Measurements from ENCODE around the gene CYBB.

CYBB gene

DNA sequence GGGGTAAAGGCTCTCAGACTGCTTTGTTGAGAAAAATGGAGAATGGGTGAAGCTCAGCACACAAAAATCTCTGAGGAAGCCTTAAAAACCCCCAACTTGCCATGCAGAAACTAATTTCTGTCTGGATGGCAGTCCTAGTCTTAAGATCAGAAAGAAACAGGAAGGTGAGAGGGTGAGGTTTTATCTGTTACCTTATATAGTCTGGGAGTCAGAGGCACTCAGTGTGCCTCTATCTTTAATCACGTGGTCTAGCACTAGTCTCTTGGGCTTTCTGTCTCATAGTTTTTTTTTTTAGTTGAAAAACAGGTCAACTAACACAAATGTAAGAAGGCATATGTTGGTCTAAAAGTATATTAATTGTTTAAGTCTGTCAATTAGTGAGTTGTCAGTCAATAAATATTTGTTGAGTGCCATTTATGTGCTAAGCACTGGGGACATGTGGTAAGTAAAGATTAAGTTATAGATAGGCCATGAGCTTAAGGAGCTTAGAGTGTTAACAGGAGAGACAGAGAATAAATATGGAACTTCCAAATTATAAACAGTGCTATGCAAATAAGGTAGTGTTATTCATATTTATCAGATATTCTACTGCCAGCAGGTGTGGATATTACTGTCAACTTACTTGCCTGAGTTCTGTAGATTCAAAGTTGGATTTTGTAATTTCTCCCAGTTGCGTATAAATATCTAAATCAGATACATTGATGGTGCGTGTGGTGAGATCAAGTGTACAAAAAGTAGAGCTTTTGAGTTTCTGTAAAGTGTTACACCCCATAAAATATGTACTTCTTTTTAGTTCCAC is 7.0 kb downstream of the CYBB start:
- peak; percentile 67 for DNase-seq

- DNase-seq = peak; percentile 53
Observed at GRCh38 chrX:37787423-37787869, 7.6 kb downstream of the CYBB start.

DNA sequence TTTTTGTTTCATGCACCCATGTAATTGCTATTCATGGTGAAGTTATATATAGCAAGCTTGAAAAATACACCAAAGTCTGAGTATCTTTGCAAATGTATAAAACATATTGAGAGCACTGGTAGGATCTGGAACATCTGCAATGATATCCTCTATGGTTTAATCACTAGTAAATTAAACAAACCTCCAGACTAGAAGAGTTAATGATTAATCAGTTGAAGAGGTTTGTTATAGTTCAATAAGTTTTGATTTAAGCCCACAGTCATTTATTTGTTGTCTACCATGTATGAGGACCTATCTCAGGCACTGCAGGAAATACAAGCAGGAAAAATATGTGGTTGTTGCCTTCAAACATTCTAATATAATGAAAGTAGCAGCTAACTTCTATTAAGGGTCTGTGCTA is 16.5 kb downstream of the CYBB start:
- DNase-seq = no peak

DNA sequence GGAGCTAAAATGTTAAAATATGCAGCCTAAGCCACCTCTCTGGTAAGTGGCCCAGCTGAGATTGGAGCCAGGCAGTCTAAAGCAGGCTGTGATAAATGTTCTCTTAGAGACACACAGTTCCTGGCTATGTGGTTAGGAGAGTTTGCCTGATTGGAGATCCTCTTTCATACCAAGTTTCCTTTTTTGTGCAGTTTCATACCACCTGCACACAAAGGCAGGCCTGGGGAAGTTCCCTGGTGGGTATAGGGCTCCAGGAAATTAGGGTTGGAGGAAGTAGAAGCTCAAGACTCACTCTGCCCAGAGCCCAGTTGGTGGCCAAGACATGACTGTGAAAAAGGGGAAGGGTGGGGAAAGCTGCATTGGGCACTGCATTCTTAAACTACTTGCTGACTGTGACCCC is 16.9 kb downstream of the CYBB start:
- peak; percentile 73 for DNase-seq

- DNase-seq = no peak
Observed at GRCh38 chrX:37799936-37800335, 20.1 kb downstream of the CYBB start.

GRCh38 chrX:37800717-37801116 is 20.9 kb downstream of the CYBB start:
- no peak for DNase-seq

DNA sequence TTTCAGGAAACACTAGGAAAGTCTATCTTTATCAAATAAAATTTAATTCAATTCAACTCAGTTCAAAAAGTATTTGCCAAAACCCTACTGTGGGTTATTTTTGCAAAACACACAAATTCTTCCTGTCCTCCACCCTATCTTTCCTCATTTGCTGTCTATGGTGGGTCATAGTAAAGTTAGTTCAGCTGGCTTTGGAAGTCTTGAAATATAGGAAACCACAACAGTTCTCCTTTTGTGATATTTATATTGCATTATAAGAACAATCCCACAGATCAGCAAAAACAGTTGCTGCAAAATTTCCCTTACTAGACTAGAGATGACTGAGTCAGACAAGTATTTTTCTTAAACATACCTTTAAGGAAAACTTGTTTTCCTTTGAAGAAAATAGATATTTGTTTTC is 22.2 kb downstream of the CYBB start:
- peak; percentile 34 for DNase-seq

DNA sequence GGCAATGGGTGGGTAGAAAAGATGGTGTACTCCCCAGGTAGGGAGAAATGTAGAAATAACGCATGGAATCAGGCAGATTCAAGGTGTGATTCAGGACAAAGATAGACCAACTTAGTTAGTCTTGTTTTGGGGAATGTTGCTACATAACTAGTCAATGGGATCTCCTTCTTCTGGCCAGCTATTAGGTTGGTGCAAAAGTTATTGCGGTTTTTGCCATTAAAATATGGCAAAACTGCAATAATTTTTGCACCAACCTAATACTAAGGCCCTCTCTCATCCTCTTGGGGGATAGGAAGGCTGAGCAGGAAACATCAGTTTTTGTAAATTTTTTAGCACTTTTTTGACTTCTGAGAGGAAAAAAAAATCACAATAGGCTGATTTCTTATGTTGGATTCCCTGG is 23.2 kb downstream of the CYBB start:
- no peak for DNase-seq

DNA sequence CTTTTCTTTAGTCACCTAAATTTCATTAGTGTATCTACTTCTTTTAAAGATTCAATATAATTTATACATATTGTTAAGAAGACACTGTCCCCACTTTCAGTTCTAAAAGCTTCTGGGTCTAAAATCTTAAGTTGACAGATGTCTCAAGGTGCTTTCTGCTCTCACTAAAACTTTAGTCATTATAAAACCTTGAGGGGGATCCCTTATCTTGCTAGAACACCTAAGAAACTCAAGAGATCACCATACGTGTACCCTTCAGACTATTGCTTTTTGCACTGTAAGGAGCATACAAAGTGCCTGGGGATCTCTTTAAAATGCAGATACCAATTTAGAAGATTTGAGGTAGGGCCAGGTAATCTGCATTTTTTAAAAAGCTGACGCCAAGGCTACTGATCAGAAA is 30.1 kb downstream of the CYBB start:
- no peak for DNase-seq

- no peak for DNase-seq
Observed at GRCh38 chrX:37812110-37812509, 32.3 kb downstream of the CYBB start.

- DNase-seq = no peak
Observed at GRCh38 chrX:37813570-37813969, 33.7 kb downstream of the CYBB start.

DNA sequence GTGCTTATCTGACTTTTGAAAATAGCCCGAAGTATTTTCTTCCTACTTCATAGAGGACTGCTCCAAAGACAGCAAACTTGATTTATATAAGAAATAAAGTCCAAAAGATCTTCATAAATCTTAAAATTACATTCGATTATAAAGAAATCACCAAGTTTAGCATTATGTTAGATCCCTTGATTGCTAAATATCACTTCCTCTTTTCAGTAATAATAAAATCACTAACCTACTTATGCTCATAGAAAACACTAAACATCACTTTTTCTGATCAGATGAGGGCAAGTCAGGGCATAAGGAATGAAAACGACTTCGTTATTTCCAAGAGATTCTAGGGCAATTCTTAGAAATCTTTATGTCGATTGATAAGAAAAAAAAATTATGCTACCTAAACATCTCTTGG is 35.5 kb downstream of the CYBB start:
- DNase-seq = no peak

- DNase-seq = no peak
Observed at GRCh38 chrX:37816766-37817165, 36.9 kb downstream of the CYBB start.

GRCh38 chrX:37817176-37817575 is 37.3 kb downstream of the CYBB start:
- DNase-seq = no peak

DNA sequence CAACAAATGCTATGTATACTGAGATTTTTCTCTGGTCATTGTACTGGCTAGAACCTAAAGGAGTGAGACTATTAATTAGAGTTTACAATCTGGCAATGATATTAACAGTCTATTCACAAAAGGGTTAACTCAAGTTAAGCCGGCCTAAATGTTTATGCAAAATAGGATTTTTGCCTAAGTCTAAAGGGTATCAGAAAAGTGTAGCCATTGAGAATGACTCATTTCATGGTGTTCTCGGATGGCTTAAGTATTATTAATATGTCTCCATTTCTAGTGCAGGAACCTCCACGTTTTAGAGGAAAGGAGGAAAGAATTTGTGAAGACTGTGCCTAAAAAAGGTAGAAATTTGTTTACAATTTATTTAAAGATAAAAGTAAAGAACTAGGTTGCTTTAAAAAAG is 37.7 kb downstream of the CYBB start:
- no peak for DNase-seq

GRCh38 chrX:37818031-37818430 is 38.2 kb downstream of the CYBB start:
- DNase-seq = peak; percentile 71

- DNase-seq = no peak
Observed at GRCh38 chrX:37820646-37821045, 40.8 kb downstream of the CYBB start.

DNA sequence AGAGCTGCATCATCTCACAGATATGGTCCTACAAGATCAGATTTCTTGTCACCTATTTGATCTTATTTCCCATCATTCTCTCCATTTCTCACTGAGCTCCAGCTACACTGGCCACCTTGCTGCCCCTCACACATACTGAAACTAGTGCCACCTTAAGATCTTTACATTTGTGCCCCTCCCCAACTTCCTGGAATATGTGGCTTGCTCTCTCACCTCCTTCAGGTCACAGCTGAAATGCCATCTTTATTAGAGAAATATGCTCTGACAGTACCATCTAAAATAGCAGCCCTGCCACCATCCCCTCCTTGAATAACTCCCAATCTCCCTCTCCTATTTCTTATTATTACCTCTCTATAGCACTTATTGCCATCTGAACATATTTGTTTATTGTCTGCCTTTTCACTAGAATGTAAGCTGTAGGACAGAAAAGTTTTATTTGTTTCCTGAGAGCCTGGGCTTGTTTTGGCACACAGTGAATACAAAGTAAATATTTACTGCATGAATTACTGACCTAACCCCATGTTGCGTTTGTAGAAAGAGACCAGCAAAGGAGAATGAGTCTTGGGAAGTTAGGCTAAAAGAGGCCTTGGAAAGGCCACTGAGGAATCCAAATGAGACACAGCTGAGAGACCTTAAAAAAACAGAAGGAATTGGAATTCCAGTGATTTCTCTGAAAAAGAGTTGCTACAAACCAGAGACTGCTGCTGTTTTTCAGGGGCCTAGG is 44.8 kb downstream of the CYBB start:
- no peak for DNase-seq

- DNase-seq = peak; percentile 58
Observed at GRCh38 chrX:37825215-37825842, 45.5 kb downstream of the CYBB start.

- no peak for DNase-seq
Observed at GRCh38 chrX:37829721-37830120, 49.9 kb downstream of the CYBB start.

DNA sequence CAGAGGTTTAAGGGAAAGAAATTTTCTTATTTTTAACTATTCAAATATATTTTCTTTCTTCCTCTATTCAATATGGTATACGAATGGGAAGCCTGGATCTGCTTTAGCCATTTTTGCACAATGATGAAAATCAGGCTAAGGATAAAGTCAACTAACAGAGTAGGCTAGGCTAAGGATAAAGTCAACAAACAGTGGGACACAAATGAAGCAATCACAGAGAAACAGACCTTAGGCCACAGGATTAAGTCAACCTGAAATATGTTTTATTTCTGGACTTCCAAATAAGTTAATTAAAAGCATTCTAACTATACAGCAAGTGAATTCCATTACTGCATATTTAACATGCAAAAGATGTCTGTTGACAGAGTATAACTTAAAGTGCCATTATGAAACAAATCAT is 50.5 kb downstream of the CYBB start:
- DNase-seq = no peak

DNA sequence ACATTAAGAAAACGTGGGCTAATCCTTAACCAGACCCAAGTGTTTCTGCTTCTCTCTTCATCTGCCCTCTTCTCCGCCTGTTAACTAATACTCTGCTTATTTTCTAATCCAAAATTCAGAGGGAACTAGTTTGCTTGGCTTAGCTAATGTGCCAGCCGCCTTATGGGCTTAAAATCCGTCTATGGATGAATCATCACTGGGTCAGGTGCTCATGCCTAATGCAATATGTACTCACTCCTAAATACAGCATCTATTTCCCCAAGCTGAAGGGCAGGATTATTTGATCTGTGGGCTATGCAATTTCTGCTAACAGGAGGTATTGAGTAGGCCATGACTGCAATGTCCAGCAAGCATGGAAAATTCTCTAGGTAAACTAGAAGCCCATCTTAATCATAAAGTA is 55.1 kb downstream of the CYBB start:
- DNase-seq = no peak

- no peak for DNase-seq
Observed at GRCh38 chrX:37840931-37841330, 61.1 kb downstream of the CYBB start.

DNA sequence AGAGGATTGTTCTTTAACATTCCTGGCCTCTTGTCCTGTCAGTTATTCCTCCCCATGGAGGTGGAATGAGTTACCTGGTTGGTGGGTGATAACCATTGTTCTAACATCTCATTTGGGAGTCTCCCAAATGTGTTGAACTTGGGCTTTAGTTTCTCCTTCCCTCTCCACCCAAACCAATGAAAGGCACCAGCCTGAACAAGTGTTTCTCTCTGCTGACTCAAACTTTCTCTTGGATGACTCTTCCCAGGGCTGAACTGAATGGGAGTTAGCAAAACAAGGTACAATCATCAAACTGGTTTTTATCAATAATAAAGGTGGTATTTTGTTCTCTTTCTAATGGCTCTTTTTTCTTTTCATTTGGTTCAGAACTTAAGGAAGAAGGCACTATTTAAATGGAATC is 64.8 kb downstream of the CYBB start:
- no peak for DNase-seq
